HEK293 (cell line): ENCODE results near the gene FNDC5.
"Not testable (repeated sequence)": the region's sequence is repeated elsewhere in the genome, so short reads cannot be mapped to it uniquely, and the experiment has no call there.

ENCODE experiments used
- CTCF ChIA-PET: fragments of 350-600 bp; formaldehyde crosslinking; extraction: SDS; loops from one replicate; lab custom pipeline; 2021; ENCODE audit warnings: antibody characterized with exemption; lab: Yijun Ruan, JAX
- POLR2A ChIA-PET: fragments of 300-600 bp; formaldehyde crosslinking; extraction: SDS; loops from one replicate; lab custom pipeline; 2020; ENCODE audit warnings: antibody characterized with exemption, inconsistent platforms; lab: Yijun Ruan, JAX
- H3K27ac ChIP-seq: fragments of 200-500 bp; sonication (Bioruptor generic); 2 replicates; pipeline ENCODE4 v1.5.1; 2014; ENCODE audit warnings: low read depth, low read length, control low read depth, inconsistent platforms; ENCODE audit errors: extremely low read depth
- H3K36me3 ChIP-seq, 2 experiments: fragments of 200-500 bp in 1 of 2; sonication (Bioruptor generic) in 1 of 2; 1 replicate in 1 of 2; 2 replicates in 1 of 2; pipeline ENCODE4 v1.5.1; 2014 to 2017; ENCODE audit warnings: inconsistent platforms in 2 of 2, low read length in 2 of 2; ENCODE audit not compliant: control insufficient read depth in 2 of 2, insufficient read depth in 1 of 2
- H3K4me1 ChIP-seq: fragments of 200-500 bp; sonication (Bioruptor generic); 2 replicates; pipeline ENCODE4 v1.5.1; 2014; ENCODE audit warnings: mild to moderate bottlenecking, low read length, inconsistent platforms; ENCODE audit not compliant: control insufficient read depth, insufficient read depth
- H3K4me3 ChIP-seq: 2 replicates; pipeline ENCODE4 v1.5.1; 2011; ENCODE audit warnings: low read depth, mild to moderate bottlenecking, control low read depth, low read length, moderate library complexity
- H3K9me3 ChIP-seq: fragments of 200-500 bp; sonication (Bioruptor generic); 2 replicates; pipeline ENCODE4 v1.5.1; 2014; ENCODE audit warnings: low read depth, low read length, inconsistent platforms; ENCODE audit not compliant: control insufficient read depth, insufficient read depth
- OSR2 ChIP-seq: fragments of 450-650 bp; formaldehyde crosslinking; IDR thresholded peaks from 2 replicates; pipeline ENCODE4 v1.5.1; 2016; ENCODE audit warnings: missing biosample characterization, missing genetic modification characterization
- ZBTB21 ChIP-seq: fragments of 450-650 bp; formaldehyde crosslinking; IDR thresholded peaks from 2 replicates; pipeline ENCODE4 v1.5.1; 2017; ENCODE audit warnings: missing biosample characterization, missing genetic modification characterization
- ZFP41 ChIP-seq: fragments of 450-650 bp; formaldehyde crosslinking; IDR thresholded peaks from 2 replicates; pipeline ENCODE4 v1.5.1; 2016; ENCODE audit warnings: missing biosample characterization, missing genetic modification characterization, borderline replicate concordance
- ZNF10 ChIP-seq: fragments of 450-650 bp; formaldehyde crosslinking; IDR thresholded peaks from 2 replicates; pipeline ENCODE4 v1.5.1; 2017; ENCODE audit warnings: missing biosample characterization, missing genetic modification characterization
- ZNF16 ChIP-seq: fragments of 450-650 bp; formaldehyde crosslinking; IDR thresholded peaks from 2 replicates; pipeline ENCODE4 v1.5.1; 2016; ENCODE audit warnings: low read depth, missing biosample characterization, missing genetic modification characterization
- ZNF280C ChIP-seq: fragments of 450-650 bp; formaldehyde crosslinking; IDR thresholded peaks from 2 replicates; pipeline ENCODE4 v1.5.1; 2016; ENCODE audit warnings: missing biosample characterization, missing genetic modification characterization
- ZNF335 ChIP-seq: fragments of 450-650 bp; formaldehyde crosslinking; conservative IDR thresholded peaks from 2 replicates; pipeline ENCODE4 v1.5.1; 2016; ENCODE audit warnings: missing biosample characterization, missing genetic modification characterization
- ZNF366 ChIP-seq: fragments of 450-650 bp; formaldehyde crosslinking; conservative IDR thresholded peaks from 2 replicates; pipeline ENCODE4 v1.5.1; 2016; ENCODE audit warnings: missing biosample characterization, missing genetic modification characterization
- TF ChIP-seq, protein P1 (sequence below): fragments of 450-650 bp; formaldehyde crosslinking; IDR thresholded peaks from 2 replicates; pipeline ENCODE4 v1.5.1; 2016; ENCODE audit warnings: missing biosample characterization, missing genetic modification characterization

FNDC5 gene

GRCh38 chr1:32905588-32905987 is 34.9 kb upstream of the FNDC5 start:
- H3K36me3 ChIP-seq, H3K4me1 ChIP-seq, POLR2A ChIA-PET, H3K9me3 ChIP-seq, H3K27ac ChIP-seq, H3K4me3 ChIP-seq: not testable (repeated sequence)
- CTCF ChIA-PET = interaction anchor here (0.6 to 1.8 kb wide), 2 partner anchors 12 to 148 kb away, joined by 3 to 6 read pairs; no protein-coding TSS in a partner anchor
- TF ChIP-seq ZNF366 (tag by site-specific recombination) = peak; percentile 67

DNA sequence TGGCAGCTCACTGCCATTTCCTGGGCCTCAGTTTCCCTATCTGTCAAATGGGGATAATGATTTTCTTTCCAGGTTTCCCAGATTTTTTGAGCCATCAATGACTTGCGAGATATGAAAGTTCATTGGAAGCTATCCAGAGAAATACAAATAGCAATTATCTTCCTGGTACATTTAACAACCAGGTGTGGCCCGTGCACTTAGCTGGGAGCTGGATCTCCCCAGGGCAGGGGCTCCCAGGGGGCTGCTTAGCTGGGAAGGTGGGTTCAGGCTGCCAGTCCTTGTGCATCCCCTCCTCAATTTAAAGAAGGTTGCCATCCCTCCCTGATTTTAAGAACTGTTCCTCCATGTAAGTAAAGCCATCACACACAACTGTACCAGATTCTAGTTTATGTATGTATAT is 34.1 kb upstream of the FNDC5 start:
- H3K4me3 ChIP-seq = no peak overlapping the region
- CTCF ChIA-PET = interaction anchor here (0.6 to 1.8 kb wide), 4 partner anchors 12 to 149 kb away, joined by 3 to 6 read pairs (median 4); partner anchors contain the start of gene HPCA
- H3K36me3 ChIP-seq = no peaks in the 10 kb centered on the region
- POLR2A ChIA-PET = no interaction called here
- no peaks in the 10 kb centered on the region for H3K4me1 ChIP-seq
- no peaks in the 10 kb centered on the region for H3K9me3 ChIP-seq
- H3K27ac ChIP-seq = no peak overlapping the region
- TF ChIP-seq ZNF335 (tag by site-specific recombination) = no peak
- no peak for TF ChIP-seq ZFP41 (tag by site-specific recombination)
- no peak for TF ChIP-seq ZNF280C

GRCh38 chr1:32903991-32904785 is 33.5 kb upstream of the FNDC5 start:
- H3K27ac ChIP-seq = no peak overlapping the region
- H3K9me3 ChIP-seq = no peaks in the 10 kb centered on the region
- POLR2A ChIA-PET = no interaction called here
- no peak for TF ChIP-seq OSR2 (tag by site-specific recombination)
- CTCF ChIA-PET = interaction anchor here (0.6 to 1.8 kb wide), 3 partner anchors 11 to 442 kb away, joined by 3 to 6 read pairs (median 3); partner anchors contain the start of gene HPCA
- H3K4me1 ChIP-seq = no peaks in the 10 kb centered on the region
- no peaks in the 10 kb centered on the region for H3K36me3 ChIP-seq
- H3K4me3 ChIP-seq = no peak overlapping the region

DNA sequence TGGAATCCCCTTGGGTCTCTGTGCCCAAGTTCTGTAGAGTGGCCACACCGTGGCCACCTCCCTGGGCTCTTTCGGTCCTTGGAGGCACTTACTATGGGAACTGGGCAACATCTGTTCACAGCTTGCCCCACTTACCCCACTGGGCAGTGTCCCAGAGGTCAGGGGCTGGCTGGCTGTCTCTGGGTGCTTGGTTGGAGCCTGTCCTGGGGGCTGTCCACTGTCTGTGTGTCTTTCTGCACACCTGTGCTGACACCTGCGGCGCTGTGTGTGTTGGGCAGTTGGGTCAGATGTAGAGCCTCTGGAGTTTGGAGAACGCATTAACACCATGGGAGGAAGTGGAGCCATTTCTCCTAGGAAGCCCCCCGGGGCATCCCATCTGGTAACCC is 31.8 kb upstream of the FNDC5 start:
- H3K9me3 ChIP-seq = no peaks in the 10 kb centered on the region
- no peaks in the 10 kb centered on the region for H3K4me1 ChIP-seq
- POLR2A ChIA-PET = no interaction called here
- CTCF ChIA-PET = interaction anchor here (0.6 to 1.4 kb wide), 3 partner anchors 10 to 26 kb away, joined by 3 to 7 read pairs (median 3); no protein-coding TSS in a partner anchor
- H3K27ac ChIP-seq = no peak overlapping the region
- no peaks in the 10 kb centered on the region for H3K36me3 ChIP-seq
- TF ChIP-seq ZNF16 (tag by site-specific recombination) = no peak
- TF ChIP-seq, protein P1, sequence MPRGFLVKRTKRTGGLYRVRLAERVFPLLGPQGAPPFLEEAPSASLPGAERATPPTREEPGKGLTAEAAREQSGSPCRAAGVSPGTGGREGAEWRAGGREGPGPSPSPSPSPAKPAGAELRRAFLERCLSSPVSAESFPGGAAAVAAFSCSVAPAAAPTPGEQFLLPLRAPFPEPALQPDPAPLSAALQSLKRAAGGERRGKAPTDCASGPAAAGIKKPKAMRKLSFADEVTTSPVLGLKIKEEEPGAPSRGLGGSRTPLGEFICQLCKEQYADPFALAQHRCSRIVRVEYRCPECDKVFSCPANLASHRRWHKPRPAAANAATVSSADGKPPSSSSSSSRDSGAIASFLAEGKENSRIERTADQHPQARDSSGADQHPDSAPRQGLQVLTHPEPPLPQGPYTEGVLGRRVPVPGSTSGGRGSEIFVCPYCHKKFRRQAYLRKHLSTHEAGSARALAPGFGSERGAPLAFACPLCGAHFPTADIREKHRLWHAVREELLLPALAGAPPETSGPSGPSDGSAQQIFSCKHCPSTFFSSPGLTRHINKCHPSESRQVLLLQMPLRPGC = no peak
- no peak for TF ChIP-seq ZNF10 (tag by site-specific recombination)
- TF ChIP-seq ZBTB21 (tag by site-specific recombination) = no peak
- no peak overlapping the region for H3K4me3 ChIP-seq
